Aorta (tissue), 5 donors: ENCODE results near the gene ASXL1. TPM values are rescaled to one million over a fixed set of nuclear protein-coding genes. Genes with fewer than 3 reads are reported as not detected.

Source experiments
- ATAC-seq: fragments of 200-7000 bp; cut with Tn5 transposase; one replicate; pipeline ENCODE4 v1.9.1; 2022; ENCODE audit warnings: moderate library complexity; ENCODE audit not compliant: low FRiP score
- DNase-seq, 2 donors: peaks; one replicate each; pipeline ENCODE4 v3.0.0-alpha.2; 2020
- H3K27ac ChIP-seq, 2 donors: one replicate each; pipeline ENCODE4 v1.5.1; 2013; ENCODE audit warnings: low read length in 2 of 2, mild to moderate bottlenecking in 2 of 2, moderate library complexity in 2 of 2, control low read depth in 1 of 2, inconsistent platforms in 1 of 2, low read depth in 1 of 2
- H3K27me3 ChIP-seq, 2 donors: one replicate each; pipeline ENCODE4 v1.6.1; 2013; ENCODE audit warnings: control low read depth in 1 of 2, low read length in 1 of 2, mild to moderate bottlenecking in 1 of 2, moderate library complexity in 1 of 2; ENCODE audit not compliant: insufficient read depth in 2 of 2, control insufficient read depth in 1 of 2
- H3K36me3 ChIP-seq, 2 donors: one replicate each; pipeline ENCODE4 v1.6.1; 2013; ENCODE audit warnings: control low read depth in 1 of 2, low read length in 1 of 2, mild to moderate bottlenecking in 1 of 2; ENCODE audit not compliant: insufficient read depth in 2 of 2, control insufficient read depth in 1 of 2
- H3K4me1 ChIP-seq, 2 donors: one replicate each; pipeline ENCODE4 v1.6.1; 2013; ENCODE audit warnings: low read length in 2 of 2, control low read depth in 1 of 2, mild to moderate bottlenecking in 1 of 2, moderate library complexity in 1 of 2; ENCODE audit not compliant: insufficient read depth in 2 of 2, control insufficient read depth in 1 of 2
- H3K4me3 ChIP-seq, 2 donors: one replicate each; pipeline ENCODE4 v1.5.1; 2013; ENCODE audit warnings: low read length in 2 of 2, control low read depth in 1 of 2, mild to moderate bottlenecking in 1 of 2
- H3K9me3 ChIP-seq: one replicate; pipeline ENCODE4 v1.6.1; 2013; ENCODE audit warnings: mild to moderate bottlenecking, low read length; ENCODE audit not compliant: control insufficient read depth
- WGBS, 2 donors: extraction: QIAGEN DNeasy Blood & Tissue Kit; methylation state at CpG; one replicate each; pipeline ENCODE4 v1.1.7; 2013; 5-methylcytosine and 5-hydroxymethylcytosine counted together
- intact Hi-C, 2 donors: fragments of 100-400 bp; cut with DNase I; formaldehyde crosslinking; loops; one replicate each; pipeline versions ENCODE4 v1.14.2 to v1.15.0; 2022
- polyA plus RNA-seq, 2 donors: library from polyadenylated mRNA; stranded (reverse); fragments of 200-250 nt; gene quantifications; one replicate each; pipeline ENCODE4 v1.2.3, GENCODE V29; 2013
- total RNA-seq, 2 donors: library from RNA; stranded (reverse); fragmentation: NEBNext Ultra II Directional; extraction: Animal tissue kit (Norgen Biotek cat#: 25700); gene quantifications; one replicate each; pipeline ENCODE4 v1.2.1, GENCODE V29; 2021
- donor health status: healthy with polysubstance abuse.
- donor health status: Bipolar disorder and iron deficiency.
- donor health status: DM: no; HTN: no; CAD: no.
- donor health status: DM: no; HTN: no; CAD: no.
- donor health status: DM: yes; HTN: yes; CAD: no.

Gene ASXL1
- total and polyA plus RNA-seq, 4 donors: 18.0 to 102 (median 72.1) TPM

DNA sequence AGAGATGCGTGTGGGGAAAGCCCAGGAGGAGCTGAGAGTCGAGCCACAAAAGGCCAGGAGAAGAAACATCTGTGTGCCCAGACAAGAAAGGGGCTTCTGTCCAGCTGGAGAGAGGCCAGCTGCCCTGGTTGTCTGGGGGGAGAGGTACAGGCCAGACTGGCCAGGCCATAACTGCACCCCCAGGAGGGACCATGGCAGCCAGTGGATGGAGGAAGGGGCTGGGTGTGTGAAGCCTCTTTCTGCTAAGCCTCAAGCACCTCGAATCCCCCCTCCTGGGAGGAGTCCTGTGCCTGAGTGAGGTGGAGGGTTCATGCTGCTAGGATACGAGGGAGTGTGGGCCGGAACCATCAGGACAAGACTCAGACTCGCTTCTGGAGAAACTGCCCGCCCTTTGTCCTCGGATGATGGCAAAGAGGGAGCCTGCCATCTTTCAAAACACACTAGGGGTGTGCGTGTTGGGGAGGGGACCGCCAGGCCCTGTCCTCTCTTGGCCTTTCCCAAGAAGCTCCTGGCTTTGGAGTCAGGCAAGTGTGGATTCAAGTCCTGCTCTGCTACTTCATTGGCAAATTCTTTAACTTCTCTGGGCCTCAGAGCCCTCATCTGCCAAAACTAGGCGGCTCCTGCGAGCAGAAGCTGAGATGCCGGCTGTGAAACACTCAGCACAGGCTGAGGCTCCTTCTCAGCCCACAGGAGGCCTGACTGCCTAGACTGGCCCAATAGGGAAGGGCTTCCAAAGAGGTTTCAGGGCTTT, 90.3 kb downstream of the ASXL1 start:
- no peak overlapping the region for H3K27ac ChIP-seq
- peak in 1 of 2 donors; percentile 67 for DNase-seq
- no peaks in the 10 kb centered on the region for H3K9me3 ChIP-seq
- WGBS, 2 donors: 61 to 62% methylated on average over 13 of the region's 13 CpGs
- H3K4me3 ChIP-seq: no peak overlapping the region
- no peaks in the 10 kb centered on the region for H3K36me3 ChIP-seq
- no peaks in the 10 kb centered on the region for H3K27me3 ChIP-seq
- no peak for ATAC-seq
- intact Hi-C loops: loop anchor here in 1 of 2 donors (10.0 kb wide), 1 partner anchor 94 kb away; the partner anchor contains the start of gene ASXL1
- H3K4me1 ChIP-seq: no peaks in the 10 kb centered on the region

DNA sequence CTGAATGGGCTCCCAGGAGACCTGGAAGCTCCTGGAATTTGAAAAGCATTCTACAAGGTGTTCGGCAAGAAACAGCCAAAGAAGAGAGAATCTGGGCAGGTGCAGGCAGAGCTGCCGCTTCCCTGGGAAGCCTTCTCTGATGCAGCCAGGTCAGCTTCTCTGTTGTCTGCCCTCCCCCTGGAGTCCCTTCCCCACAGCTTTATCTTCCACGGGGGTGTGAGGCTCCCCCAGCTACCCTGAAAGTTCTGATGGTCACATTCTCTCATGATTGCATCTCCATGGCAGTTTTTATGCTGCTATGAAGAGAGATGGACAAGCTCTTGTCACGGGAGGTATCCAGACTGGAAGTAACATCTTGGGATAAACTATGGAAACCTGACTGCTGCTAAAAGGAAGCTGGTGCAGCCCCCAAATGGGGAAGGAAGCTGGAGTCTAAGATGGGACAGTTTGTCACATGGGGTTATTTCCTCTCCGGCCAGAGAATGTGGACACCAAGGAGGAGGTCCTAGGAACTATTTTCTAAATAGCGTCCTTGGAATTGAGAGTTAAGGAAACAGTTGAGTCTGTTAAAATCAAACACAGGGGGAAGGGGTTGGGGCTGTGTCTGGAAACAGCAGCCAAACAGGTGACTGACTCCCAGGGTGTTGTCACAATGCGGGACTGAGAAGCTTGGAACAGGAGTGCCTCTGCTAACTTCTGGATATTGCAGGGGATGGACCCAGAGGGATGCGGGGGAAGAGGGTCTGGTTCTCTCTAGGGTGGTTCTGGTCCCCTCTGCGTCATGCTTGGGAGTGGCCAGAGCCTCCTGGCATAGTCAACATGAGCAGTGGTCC, 91.1 kb downstream of the ASXL1 start:
- Histone ChIP-seq H3K27me3 (no peaks in the 10 kb centered on the region), H3K36me3 (no peaks in the 10 kb centered on the region), H3K27ac (no peak overlapping the region), H3K9me3 (no peaks in the 10 kb centered on the region), H3K4me1 (no peaks in the 10 kb centered on the region), H3K4me3 (no peak overlapping the region)
- 78 to 82% methylated on average over 8 to 9 of the region's 9 CpGs for WGBS, 2 donors
- intact Hi-C loops: loop anchor here in 1 of 2 donors (10.0 kb wide), 1 partner anchor 94 kb away; the partner anchor contains the start of gene ASXL1
- DNase-seq: peak in 1 of 2 donors; percentile 47
- no peak for ATAC-seq

DNA sequence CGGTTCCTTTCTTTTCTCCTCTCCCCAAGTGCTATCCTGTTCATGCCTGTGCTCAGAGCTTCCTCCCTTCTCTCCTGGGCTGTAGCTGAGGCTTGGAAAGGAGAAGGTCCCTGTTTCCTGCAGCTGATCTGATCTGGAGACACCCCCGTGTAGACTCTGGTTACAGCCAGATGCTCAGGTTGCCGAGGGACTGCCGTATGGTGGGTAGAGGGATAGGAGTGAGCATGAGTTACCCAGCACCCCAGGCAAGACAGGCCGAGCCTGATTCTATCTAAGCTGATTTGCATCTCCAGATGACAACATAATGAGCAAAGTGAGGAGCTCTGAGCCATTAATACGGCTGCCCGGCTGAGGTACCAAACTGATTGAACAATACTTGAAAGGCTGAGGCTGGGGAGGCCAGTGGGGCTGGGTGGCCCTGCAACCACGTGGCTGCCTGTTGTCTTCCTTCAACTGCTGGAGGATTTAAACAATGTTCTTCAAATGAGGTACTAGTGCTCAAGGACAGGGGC, 91.8 kb downstream of the ASXL1 start:
- Histone ChIP-seq H3K9me3 (no peaks in the 10 kb centered on the region), H3K27me3 (no peaks in the 10 kb centered on the region), H3K4me3 (no peak overlapping the region), H3K36me3 (no peaks in the 10 kb centered on the region), H3K4me1 (no peaks in the 10 kb centered on the region), H3K27ac (no peak overlapping the region)
- intact Hi-C loops: loop anchor here in 1 of 2 donors (10.0 kb wide), 1 partner anchor 95 kb away; the partner anchor contains the start of gene ASXL1
- DNase-seq (peak in 1 of 2 donors; percentile 27), ATAC-seq (no peak)
- WGBS, 2 donors: 62 to 64% methylated on average over 8 of the region's 8 CpGs

DNA sequence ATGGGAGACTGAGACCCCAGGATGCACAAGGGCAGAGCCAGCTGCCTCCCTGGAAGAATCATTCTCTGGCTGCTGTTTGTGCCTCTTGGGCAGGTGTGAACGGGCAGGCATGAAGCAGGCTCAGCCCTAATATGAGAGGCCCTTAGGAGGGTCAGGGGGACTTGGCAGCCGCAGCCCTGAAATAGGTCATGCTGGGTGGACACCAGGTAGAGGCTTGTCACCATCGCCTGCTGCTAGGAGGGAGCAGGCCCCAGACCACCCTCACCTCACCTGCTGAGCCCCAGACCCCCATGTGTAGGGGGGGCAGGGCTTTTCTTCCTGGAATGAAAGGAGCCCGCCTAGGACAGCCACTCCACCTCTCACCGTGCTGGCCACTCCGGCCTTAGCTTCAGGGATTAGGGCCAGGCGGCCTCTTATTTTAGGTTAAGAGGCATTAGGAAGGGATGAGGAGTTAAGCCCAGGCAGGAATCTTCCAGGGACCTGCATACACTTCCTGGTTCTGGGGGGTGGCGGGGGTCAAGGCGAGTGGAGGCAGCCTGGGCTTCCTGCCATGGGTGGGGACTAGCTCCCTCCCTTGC, 92.4 kb downstream of the ASXL1 start:
- intact Hi-C loops: no loop called here
- Histone ChIP-seq H3K36me3 (no peaks in the 10 kb centered on the region), H3K9me3 (no peaks in the 10 kb centered on the region), H3K27ac (no peak overlapping the region), H3K27me3 (no peaks in the 10 kb centered on the region), H3K4me1 (no peaks in the 10 kb centered on the region), H3K4me3 (no peak overlapping the region)
- DNase-seq: peak in 1 of 2 donors; percentile 62
- no peak for ATAC-seq
- WGBS, 2 donors: 82 to 86% methylated on average over 9 of the region's 9 CpGs

DNA sequence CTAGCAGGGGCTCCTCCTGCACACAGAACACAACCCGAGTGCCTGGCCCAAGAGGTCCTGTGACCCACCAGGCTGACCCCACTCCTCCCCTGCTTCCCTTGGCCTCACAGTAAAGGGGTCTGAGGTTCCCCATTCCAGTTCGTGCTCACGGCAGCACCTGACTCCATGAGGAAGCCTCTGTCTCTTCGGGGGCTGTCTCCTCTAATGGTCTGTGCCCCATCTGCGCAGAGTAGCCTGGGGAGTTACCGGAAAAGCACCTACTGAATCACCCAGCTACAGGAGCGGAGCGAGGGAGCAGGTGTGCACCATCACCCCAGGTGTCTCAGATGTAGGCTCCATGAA, 93.2 kb downstream of the ASXL1 start:
- H3K4me1 ChIP-seq: no peaks in the 10 kb centered on the region
- DNase-seq: no peak
- WGBS, 2 donors: 90% methylated on average over 8 of the region's 8 CpGs
- ATAC-seq: no peak
- H3K27ac ChIP-seq: no peak overlapping the region
- H3K27me3 ChIP-seq: no peaks in the 10 kb centered on the region
- H3K4me3 ChIP-seq: no peak overlapping the region
- H3K9me3 ChIP-seq: no peaks in the 10 kb centered on the region
- H3K36me3 ChIP-seq: no peaks in the 10 kb centered on the region
- intact Hi-C loops: no loop called here

DNA sequence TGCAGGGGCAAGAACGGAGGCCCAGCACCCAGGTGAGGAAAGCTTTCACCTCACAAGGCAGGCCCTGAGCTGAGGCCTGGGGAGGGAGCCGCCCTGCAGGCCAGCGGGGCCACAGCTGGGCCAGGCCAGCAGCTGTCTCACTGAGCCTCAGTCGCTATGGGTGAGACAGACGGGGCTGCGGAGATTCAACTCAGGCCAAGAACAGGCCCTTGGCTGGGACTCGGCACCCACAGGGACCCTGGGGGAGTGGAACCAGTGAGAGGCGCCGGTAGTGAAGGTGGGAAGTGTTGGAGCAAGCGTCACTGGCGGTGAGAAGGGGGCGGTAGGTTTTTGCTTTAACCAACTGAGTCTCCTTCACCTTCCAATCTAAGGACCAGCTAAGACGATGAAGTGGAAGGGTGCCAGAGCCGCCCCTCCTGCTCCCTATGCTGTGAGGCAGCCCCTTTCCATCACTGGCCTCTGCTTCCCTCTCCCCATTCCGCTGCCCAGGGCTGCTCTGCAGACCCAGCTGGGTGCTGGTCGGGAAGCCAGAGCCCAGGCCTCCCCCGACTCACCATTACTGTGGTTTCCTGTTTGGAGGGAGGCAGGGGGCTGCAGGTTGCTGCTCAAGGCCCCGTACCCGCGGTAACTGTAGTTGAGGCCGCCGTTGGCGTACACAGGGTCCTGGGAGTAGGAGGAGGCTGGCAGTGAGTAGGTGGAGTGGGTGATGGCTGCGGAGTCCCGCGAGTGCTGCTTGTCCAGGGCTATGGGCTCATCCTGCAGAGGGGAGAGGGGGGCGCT, 93.7 kb downstream of the ASXL1 start:
- 80 to 83% methylated on average over 27 of the region's 27 CpGs for WGBS, 2 donors
- intact Hi-C loops: no loop called here
- no peak for ATAC-seq
- Histone ChIP-seq H3K36me3 (no peaks in the 10 kb centered on the region), H3K9me3 (no peaks in the 10 kb centered on the region), H3K27ac (no peak overlapping the region), H3K4me3 (no peak overlapping the region), H3K4me1 (no peaks in the 10 kb centered on the region), H3K27me3 (no peaks in the 10 kb centered on the region)
- peak in 1 of 2 donors; percentile 64 for DNase-seq

DNA sequence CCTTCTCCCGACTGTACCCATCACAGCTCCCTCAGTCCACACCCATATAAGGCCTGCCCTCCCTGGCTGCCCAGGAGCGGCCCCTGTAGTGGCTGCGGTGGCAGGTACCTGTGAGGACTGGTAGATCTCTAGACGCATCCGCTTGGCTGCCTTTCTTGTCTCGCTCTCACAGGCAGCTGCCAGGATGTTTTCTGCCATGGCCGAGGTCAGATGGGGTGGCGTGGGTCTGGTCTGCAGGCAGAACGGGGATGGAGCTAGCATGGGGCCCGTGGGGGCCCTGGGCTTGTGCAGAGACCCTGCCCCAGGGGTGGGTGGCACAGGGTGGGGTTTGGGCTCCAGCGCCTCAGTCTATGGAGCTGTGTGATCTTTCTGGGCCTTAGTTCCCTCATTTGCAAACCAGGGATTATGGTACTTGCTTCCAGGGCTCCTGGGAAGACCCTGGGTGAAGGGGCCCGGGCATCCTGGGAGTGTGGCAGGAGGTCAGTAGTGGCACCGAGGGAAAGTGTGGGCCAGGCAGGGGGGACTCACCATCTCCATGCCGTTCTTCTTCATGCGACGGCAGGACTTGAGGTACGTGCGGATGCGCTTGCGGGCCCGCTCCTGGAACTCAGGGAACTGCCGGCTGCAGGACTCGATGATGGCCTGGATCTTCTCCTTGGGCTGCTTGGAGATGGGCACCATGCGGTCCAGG, 94.8 kb downstream of the ASXL1 start:
- 93 to 94% methylated on average over 24 of the region's 24 CpGs for WGBS, 2 donors
- Histone ChIP-seq H3K27me3 (no peaks in the 10 kb centered on the region), H3K4me1 (no peaks in the 10 kb centered on the region), H3K4me3 (no peak overlapping the region), H3K36me3 (no peaks in the 10 kb centered on the region), H3K27ac (no peak overlapping the region), H3K9me3 (no peaks in the 10 kb centered on the region)
- no peak for ATAC-seq
- intact Hi-C loops: no loop called here
- DNase-seq: peak in 1 of 2 donors; percentile 53
